Esophagus squamous epithelium (tissue), 5 donors: ENCODE results near the gene CHMP1B. TPM values are rescaled to one million over a fixed set of nuclear protein-coding genes. Genes with fewer than 3 reads are reported as not detected.

Source experiments
- DNase-seq: peaks from one replicate; lab custom pipeline; 2025; lab: John Stamatoyannopoulos, UW
- H3K27ac ChIP-seq, 4 donors: fragments of 200-600 bp; sonication (generic); one replicate each; pipeline ENCODE4 v1.5.1; 2016 to 2019; ENCODE audit warnings: mild to moderate bottlenecking in 1 of 4
- H3K27me3 ChIP-seq, 4 donors: fragments of 200-600 bp; sonication (generic); 1 replicate in 3 of 4; 2 replicates in 1 of 4; pipeline versions ENCODE4 v1.5.1 to v1.6.0; 2017 to 2021; ENCODE audit warnings: antibody characterized with exemption in 1 of 4
- H3K36me3 ChIP-seq, 3 donors: fragments of 200-600 bp; sonication (generic); one replicate each; pipeline ENCODE4 v1.5.1; 2016 to 2019
- H3K4me1 ChIP-seq, 3 donors: fragments of 200-600 bp; sonication (generic); one replicate each; pipeline ENCODE4 v1.5.1; 2017 to 2019
- H3K4me3 ChIP-seq, 4 donors: fragments of 200-600 bp; sonication (generic); 1 replicate in 3 of 4; 2 replicates in 1 of 4; pipeline ENCODE4 v1.5.1; 2016 to 2019; ENCODE audit warnings: mild to moderate bottlenecking in 2 of 4, moderate library complexity in 1 of 4
- H3K9me3 ChIP-seq, 3 donors: fragments of 200-600 bp; sonication (generic); one replicate each; pipeline ENCODE4 v1.5.1; 2016 to 2019
- CTCF ChIP-seq, 6 experiments: fragments of 450-650 bp in 4 of 6; fragments of 200-600 bp in 2 of 6; sonication (generic) in 2 of 6; IDR thresholded peaks; one replicate each; pipeline ENCODE4 v1.5.1; 2016 to 2019; ENCODE audit warnings: antibody characterized with exemption in 6 of 6, mild to moderate bottlenecking in 4 of 6, moderate library complexity in 4 of 6
- POLR2A ChIP-seq, 4 donors: fragments of 450-650 bp; IDR thresholded peaks; one replicate each; pipeline ENCODE4 v1.6.1; 2017; ENCODE audit warnings: antibody characterized with exemption in 4 of 4, mild to moderate bottlenecking in 4 of 4, moderate library complexity in 3 of 4
- WGBS, 2 donors: methylation state at CpG; one replicate each; pipeline ENCODE4 v1.1.5; 2018; 5-methylcytosine and 5-hydroxymethylcytosine counted together
- intact Hi-C: fragments of 100-400 bp; cut with DNase I; formaldehyde crosslinking; loops from one replicate; pipeline ENCODE4 v1.15.0; 2022
- total RNA-seq, 4 donors: library from RNA; depleted of rRNA; stranded (reverse); fragments of >200 nt; gene quantifications; one replicate each; pipeline ENCODE4 v1.1.0, GENCODE V29; 2016
- donor health status: DM: yes; HTN: yes; CAD: no.

The CHMP1B gene
- total RNA-seq, 4 donors from 2014 or later, result 35.3 to 48.3 (median 42.3) TPM

- Histone ChIP-seq H3K9me3 (no peaks in the 10 kb centered on the region), H3K4me1 (no peaks in the 10 kb centered on the region), H3K27me3 (no peaks in the 10 kb centered on the region), H3K4me3 (no peak overlapping the region), H3K36me3 (no peaks in the 10 kb centered on the region), H3K27ac (no peak overlapping the region)
- TF ChIP-seq POLR2A (IDR thresholded peaks at IDR 0.05) (no peak), CTCF (IDR thresholded peaks at IDR 0.05) (no peak)
- WGBS, 2 donors, result 59 to 73% methylated on average over 9 to 11 of the region's 11 CpGs
- intact Hi-C loops, result no loop called here
- no peak for DNase-seq
Measured at GRCh38 chr18:11808001-11808855, 43.0 kb upstream of the CHMP1B start.

- 96% methylated on average over 3 to 6 of the region's 6 CpGs for WGBS, 2 donors
- Histone ChIP-seq H3K4me3 (no peak overlapping the region), H3K4me1 (no peaks in the 10 kb centered on the region), H3K27ac (no peak overlapping the region), H3K27me3 (no peaks in the 10 kb centered on the region), H3K9me3 (no peaks in the 10 kb centered on the region), H3K36me3 (no peaks in the 10 kb centered on the region)
- intact Hi-C loops, result no loop called here
- no peak for TF ChIP-seq CTCF (IDR thresholded peaks at IDR 0.05)
- no peak for TF ChIP-seq POLR2A (IDR thresholded peaks at IDR 0.05)
- no peak for DNase-seq
Measured at GRCh38 chr18:11809895-11810294, 41.3 kb upstream of the CHMP1B start.

GRCh38 chr18:11810379-11810778, 40.8 kb upstream of the CHMP1B start:
- intact Hi-C loops, result no loop called here
- H3K4me1 ChIP-seq, result no peaks in the 10 kb centered on the region
- TF ChIP-seq POLR2A (IDR thresholded peaks at IDR 0.05) (no peak), CTCF (IDR thresholded peaks at IDR 0.05) (no peak)
- WGBS, 2 donors, result 76 to 77% methylated on average over 1 to 3 of the region's 3 CpGs
- no peak overlapping the region for H3K27ac ChIP-seq
- no peak for DNase-seq
- H3K4me3 ChIP-seq, result no peak overlapping the region
- no peaks in the 10 kb centered on the region for H3K27me3 ChIP-seq
- no peaks in the 10 kb centered on the region for H3K36me3 ChIP-seq
- H3K9me3 ChIP-seq, result no peaks in the 10 kb centered on the region

- intact Hi-C loops, result no loop called here
- no peak for DNase-seq
- TF ChIP-seq POLR2A (IDR thresholded peaks at IDR 0.05) (no peak), CTCF (IDR thresholded peaks at IDR 0.05) (no peak)
- Histone ChIP-seq H3K9me3 (no peaks in the 10 kb centered on the region), H3K4me3 (no peak overlapping the region), H3K36me3 (no peaks in the 10 kb centered on the region), H3K27ac (no peak overlapping the region), H3K4me1 (no peaks in the 10 kb centered on the region), H3K27me3 (no peaks in the 10 kb centered on the region)
- 89 to 90% methylated on average over 11 of the region's 11 CpGs for whole genome bisulfite sequencing, 2 donors
Measured at GRCh38 chr18:11811009-11811408, 40.2 kb upstream of the CHMP1B start.

GRCh38 chr18:11817229-11817628, 34.0 kb upstream of the CHMP1B start:
- 65 to 73% methylated on average over 6 of the region's 6 CpGs for WGBS, 2 donors
- Histone ChIP-seq H3K4me1 (no peaks in the 10 kb centered on the region), H3K27ac (no peak overlapping the region), H3K36me3 (no peaks in the 10 kb centered on the region), H3K4me3 (no peak overlapping the region), H3K9me3 (no peaks in the 10 kb centered on the region), H3K27me3 (no peaks in the 10 kb centered on the region)
- intact Hi-C loops, result no loop called here
- no peak for DNase-seq
- TF ChIP-seq POLR2A (IDR thresholded peaks at IDR 0.05) (no peak), CTCF (IDR thresholded peaks at IDR 0.05) (no peak)
